ENCODE data around the gene KRTAP5-10. TPM values are rescaled to one million over a fixed set of nuclear protein-coding genes. Genes with fewer than 3 reads are reported as not detected.
"Not testable (repeated sequence)": the region's sequence is repeated elsewhere in the genome, so short reads cannot be mapped to it uniquely, and the experiment has no call there.

The KRTAP5-10 gene
- total and polyA plus RNA-seq, 4 experiments from 2014 or later: not detected

GRCh38 chr11:71566626-71567599, 1.6 kb downstream of the KRTAP5-10 start:
- H3K4me3 Mint-ChIP-seq; H3K27ac ChIP-seq (ENCODE audit: low read depth, low read length); H3K27me3 ChIP-seq (ENCODE audit: insufficient read depth, low read length); H3K9me3 ChIP-seq (ENCODE audit: control insufficient read depth in 1 of 2, low read length in 2 of 2); H3K36me3 ChIP-seq (ENCODE audit: insufficient read depth, low read length); H3K36me3 Mint-ChIP-seq; CTCF ChIA-PET (ENCODE audit: partially characterized antibody); H3K4me1 ChIP-seq (ENCODE audit: insufficient read depth, low read length); POLR2A ChIA-PET (ENCODE audit: partially characterized antibody); H3K4me3 ChIP-seq (ENCODE audit: low read length in 2 of 2); intact Hi-C loops (cut with micrococcal nuclease); H3K4me1 Mint-ChIP-seq; H3K9me3 Mint-ChIP-seq; DNase-seq: not testable (repeated sequence)
- Mint-ChIP-seq H3K27me3 (peaks cover 23 to 28% of the 10 kb centered on the region in 2 donors), H3K27ac (peak overlapping the region in 1 of 7 donors; percentile 66)

DNA sequence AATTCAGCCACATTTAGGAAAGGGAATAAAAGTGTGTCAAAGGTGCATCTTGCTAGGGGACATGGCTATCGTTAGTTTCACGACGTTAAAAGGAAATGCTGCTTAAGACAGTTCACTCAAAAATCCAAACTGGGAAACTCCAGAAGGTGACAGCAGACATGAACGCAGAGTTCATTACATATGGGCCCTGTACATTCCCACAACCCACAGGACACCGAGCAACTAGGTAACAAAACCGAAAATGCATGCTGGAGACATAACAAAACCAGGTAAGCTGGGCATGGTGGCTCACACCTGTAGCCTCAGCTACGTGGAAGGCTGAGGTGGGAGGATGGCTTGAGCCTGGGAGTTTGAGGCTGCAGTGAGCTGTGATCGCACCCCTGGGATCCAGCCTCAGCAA, 2.3 kb downstream of the KRTAP5-10 start:
- H3K27me3 ChIP-seq (ENCODE audit: insufficient read depth, low read length); POLR2A ChIA-PET (ENCODE audit: partially characterized antibody); DNase-seq; H3K9me3 Mint-ChIP-seq; H3K27ac Mint-ChIP-seq; intact Hi-C loops (cut with micrococcal nuclease); H3K4me3 Mint-ChIP-seq; CTCF ChIA-PET (ENCODE audit: partially characterized antibody); H3K36me3 Mint-ChIP-seq; H3K9me3 ChIP-seq (ENCODE audit: control insufficient read depth in 1 of 2, low read length in 2 of 2); H3K4me1 Mint-ChIP-seq; H3K4me1 ChIP-seq (ENCODE audit: insufficient read depth, low read length); H3K4me3 ChIP-seq (ENCODE audit: low read length in 2 of 2); H3K36me3 ChIP-seq (ENCODE audit: insufficient read depth, low read length); H3K27ac ChIP-seq (ENCODE audit: low read depth, low read length): not testable (repeated sequence)
- H3K27me3 Mint-ChIP-seq: peaks cover 23 to 28% of the 10 kb centered on the region in 2 donors

GRCh38 chr11:71568704-71569349, 3.5 kb downstream of the KRTAP5-10 start:
- Mint-ChIP-seq H3K27ac (peak overlapping the region in 1 of 7 donors; percentile 35), H3K36me3 (no peaks in the 10 kb centered on the region), H3K4me3 (no peak overlapping the region), H3K4me1 (peaks cover 0 to 3% (median 0%) of the 10 kb centered on the region in 4 donors), H3K27me3 (peaks cover 14 to 18% of the 10 kb centered on the region in 2 donors), H3K9me3 (no peaks in the 10 kb centered on the region)
- H3K36me3 ChIP-seq (ENCODE audit: insufficient read depth, low read length): no peaks in the 10 kb centered on the region
- intact Hi-C loops (cut with micrococcal nuclease): no loop called here
- no peaks in the 10 kb centered on the region for H3K9me3 ChIP-seq (ENCODE audit: control insufficient read depth in 1 of 2, low read length in 2 of 2)
- ChIA-PET POLR2A (ENCODE audit: partially characterized antibody) (no interaction called here), CTCF (ENCODE audit: partially characterized antibody) (no interaction called here)
- H3K27ac ChIP-seq (ENCODE audit: low read depth, low read length): no peak overlapping the region
- no peaks in the 10 kb centered on the region for H3K27me3 ChIP-seq (ENCODE audit: insufficient read depth, low read length)
- no peak for DNase-seq
- H3K4me1 ChIP-seq (ENCODE audit: insufficient read depth, low read length): no peaks in the 10 kb centered on the region
- no peak overlapping the region for H3K4me3 ChIP-seq (ENCODE audit: low read length in 2 of 2)

DNA sequence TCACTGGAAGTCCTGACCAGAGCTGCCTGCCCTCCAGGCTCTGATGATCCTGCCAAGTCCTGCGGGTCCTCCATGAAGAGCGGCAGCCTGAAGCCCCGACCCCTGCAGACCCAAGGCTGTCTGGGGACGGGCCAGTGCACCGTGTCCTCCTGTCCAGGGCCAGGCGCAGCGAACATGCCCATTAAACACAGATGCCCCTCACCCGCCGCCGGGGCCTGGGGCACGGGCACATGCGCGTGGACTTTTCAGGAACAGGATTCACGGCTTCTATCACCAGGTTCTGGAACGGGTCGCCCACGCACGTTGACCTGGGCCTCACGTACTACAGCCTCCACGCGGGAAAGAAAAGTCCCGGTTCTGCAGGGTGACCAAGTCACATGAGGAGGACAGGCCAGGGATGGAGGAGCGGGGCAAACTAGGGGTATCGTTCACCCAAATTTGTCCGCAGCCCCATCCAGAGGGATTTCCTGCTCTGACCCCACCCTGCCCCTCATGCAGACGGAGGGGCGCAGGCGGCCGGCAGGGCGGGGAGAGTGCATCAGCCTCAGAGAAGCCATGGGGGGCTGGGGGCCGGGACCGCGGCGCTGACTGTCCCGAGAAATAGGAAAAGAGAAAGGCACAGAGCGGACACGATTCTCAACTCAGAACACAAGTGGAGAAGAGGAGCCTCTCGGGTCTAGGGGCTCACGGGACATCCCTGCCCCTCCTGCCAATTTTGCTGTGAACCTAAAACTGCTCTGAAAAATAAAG, 5.9 kb downstream of the KRTAP5-10 start:
- POLR2A ChIA-PET (ENCODE audit: partially characterized antibody); CTCF ChIA-PET (ENCODE audit: partially characterized antibody); H3K36me3 ChIP-seq (ENCODE audit: insufficient read depth, low read length); H3K4me3 ChIP-seq (ENCODE audit: low read length in 2 of 2); DNase-seq; H3K9me3 Mint-ChIP-seq; H3K9me3 ChIP-seq (ENCODE audit: control insufficient read depth in 1 of 2, low read length in 2 of 2); H3K27me3 ChIP-seq (ENCODE audit: insufficient read depth, low read length); H3K27ac Mint-ChIP-seq; H3K36me3 Mint-ChIP-seq; H3K4me1 Mint-ChIP-seq; H3K27ac ChIP-seq (ENCODE audit: low read depth, low read length); H3K4me1 ChIP-seq (ENCODE audit: insufficient read depth, low read length); intact Hi-C loops (cut with micrococcal nuclease); H3K4me3 Mint-ChIP-seq: not testable (repeated sequence)
- H3K27me3 Mint-ChIP-seq: peaks cover 7 to 10% of the 10 kb centered on the region in 2 donors

DNA sequence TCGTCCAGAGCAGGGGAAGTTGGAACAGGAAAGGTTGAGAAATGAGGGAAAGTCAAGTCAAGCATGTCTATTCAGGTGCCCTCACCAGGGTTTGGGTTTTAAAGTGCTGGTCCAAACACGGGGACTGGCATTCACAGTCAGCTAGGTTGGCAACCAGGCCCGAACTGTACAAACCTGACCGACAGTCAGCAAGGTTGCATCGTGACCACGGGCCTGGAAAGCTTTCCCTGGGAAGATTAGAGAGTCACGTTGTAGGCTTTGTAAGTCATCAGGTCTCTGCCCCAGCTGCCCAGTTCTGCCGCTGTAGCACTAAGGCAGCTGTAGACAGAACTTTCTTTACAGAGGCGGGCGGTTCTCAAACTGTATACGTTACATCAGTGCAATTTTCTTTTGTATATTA, 7.4 kb downstream of the KRTAP5-10 start:
- H3K27me3 Mint-ChIP-seq: peaks cover 3 to 6% of the 10 kb centered on the region in 2 donors
- DNase-seq: no peak
- CTCF ChIA-PET (ENCODE audit: partially characterized antibody): no interaction called here
- no peaks in the 10 kb centered on the region for H3K36me3 Mint-ChIP-seq
- peaks cover 0 to 3% (median 0%) of the 10 kb centered on the region in 4 donors for H3K4me1 Mint-ChIP-seq
- intact Hi-C loops (cut with micrococcal nuclease): no loop called here
- no peaks in the 10 kb centered on the region for H3K9me3 Mint-ChIP-seq
- no peak overlapping the region for H3K27ac Mint-ChIP-seq
- Histone ChIP-seq H3K36me3 (ENCODE audit: insufficient read depth, low read length) (no peaks in the 10 kb centered on the region), H3K27me3 (ENCODE audit: insufficient read depth, low read length) (no peaks in the 10 kb centered on the region), H3K4me1 (ENCODE audit: insufficient read depth, low read length) (no peaks in the 10 kb centered on the region), H3K27ac (ENCODE audit: low read depth, low read length) (no peak overlapping the region), H3K4me3 (ENCODE audit: low read length in 2 of 2) (no peak overlapping the region), H3K9me3 (ENCODE audit: control insufficient read depth in 1 of 2, low read length in 2 of 2) (no peaks in the 10 kb centered on the region)
- H3K4me3 Mint-ChIP-seq: no peak overlapping the region
- POLR2A ChIA-PET (ENCODE audit: partially characterized antibody): no interaction called here

- ChIA-PET CTCF (ENCODE audit: partially characterized antibody) (no interaction called here), POLR2A (ENCODE audit: partially characterized antibody) (no interaction called here)
- Mint-ChIP-seq H3K27ac (no peak overlapping the region), H3K27me3 (peaks cover 5 to 6% of the 10 kb centered on the region in 2 donors), H3K4me1 (peaks cover 0 to 3% (median 0%) of the 10 kb centered on the region in 4 donors), H3K4me3 (no peak overlapping the region), H3K36me3 (no peaks in the 10 kb centered on the region), H3K9me3 (no peaks in the 10 kb centered on the region)
- Histone ChIP-seq H3K4me1 (ENCODE audit: insufficient read depth, low read length) (no peaks in the 10 kb centered on the region), H3K27me3 (ENCODE audit: insufficient read depth, low read length) (no peaks in the 10 kb centered on the region), H3K9me3 (ENCODE audit: control insufficient read depth in 1 of 2, low read length in 2 of 2) (no peaks in the 10 kb centered on the region), H3K4me3 (ENCODE audit: low read length in 2 of 2) (no peak overlapping the region), H3K27ac (ENCODE audit: low read depth, low read length) (no peak overlapping the region), H3K36me3 (ENCODE audit: insufficient read depth, low read length) (no peaks in the 10 kb centered on the region)
- no peak for DNase-seq
- intact Hi-C loops (cut with micrococcal nuclease): no loop called here
Observed at GRCh38 chr11:71574418-71574817, 9.1 kb downstream of the KRTAP5-10 start.

All from CD4-positive, alpha-beta memory T cell (primary cell).